IPS DF 6.9 (cell line): ENCODE data around the gene HMBS.

ENCODE experiments used
- DNase-seq: peaks from one replicate; pipeline ENCODE4 v3.0.0-alpha.2; 2013; ENCODE audit warnings: low read depth, low spot score
- H3K27ac ChIP-seq: one replicate; pipeline ENCODE4 v1.5.1; 2013; ENCODE audit warnings: low read length, control low read depth
- H3K27me3 ChIP-seq: 2 replicates; pipeline ENCODE4 v1.6.1; 2013; ENCODE audit warnings: mild to moderate bottlenecking, low read length; ENCODE audit not compliant: control insufficient read depth, insufficient read depth
- H3K36me3 ChIP-seq: 2 replicates; pipeline ENCODE4 v1.6.1; 2013; ENCODE audit warnings: low read length; ENCODE audit not compliant: control insufficient read depth, insufficient read depth
- H3K4me1 ChIP-seq: 2 replicates; pipeline ENCODE4 v1.6.1; 2013; ENCODE audit warnings: low read length; ENCODE audit not compliant: control insufficient read depth, insufficient read depth
- H3K4me3 ChIP-seq: 2 replicates; pipeline ENCODE4 v1.5.1; 2013; ENCODE audit warnings: mild to moderate bottlenecking, low read length
- H3K9me3 ChIP-seq: 2 replicates; pipeline ENCODE4 v1.6.1; 2013; ENCODE audit warnings: low read length, inconsistent platforms; ENCODE audit not compliant: control insufficient read depth, insufficient read depth
- WGBS: extraction: QIAGEN DNeasy Blood & Tissue Kit; methylation state at CpG from one replicate; pipeline ENCODE4 v1.1.7; 2013; ENCODE audit warnings: mixed read lengths, missing lambda C conversion rate; ENCODE audit not compliant: insufficient read length, insufficient coverage; 5-methylcytosine and 5-hydroxymethylcytosine counted together

HMBS gene

DNA sequence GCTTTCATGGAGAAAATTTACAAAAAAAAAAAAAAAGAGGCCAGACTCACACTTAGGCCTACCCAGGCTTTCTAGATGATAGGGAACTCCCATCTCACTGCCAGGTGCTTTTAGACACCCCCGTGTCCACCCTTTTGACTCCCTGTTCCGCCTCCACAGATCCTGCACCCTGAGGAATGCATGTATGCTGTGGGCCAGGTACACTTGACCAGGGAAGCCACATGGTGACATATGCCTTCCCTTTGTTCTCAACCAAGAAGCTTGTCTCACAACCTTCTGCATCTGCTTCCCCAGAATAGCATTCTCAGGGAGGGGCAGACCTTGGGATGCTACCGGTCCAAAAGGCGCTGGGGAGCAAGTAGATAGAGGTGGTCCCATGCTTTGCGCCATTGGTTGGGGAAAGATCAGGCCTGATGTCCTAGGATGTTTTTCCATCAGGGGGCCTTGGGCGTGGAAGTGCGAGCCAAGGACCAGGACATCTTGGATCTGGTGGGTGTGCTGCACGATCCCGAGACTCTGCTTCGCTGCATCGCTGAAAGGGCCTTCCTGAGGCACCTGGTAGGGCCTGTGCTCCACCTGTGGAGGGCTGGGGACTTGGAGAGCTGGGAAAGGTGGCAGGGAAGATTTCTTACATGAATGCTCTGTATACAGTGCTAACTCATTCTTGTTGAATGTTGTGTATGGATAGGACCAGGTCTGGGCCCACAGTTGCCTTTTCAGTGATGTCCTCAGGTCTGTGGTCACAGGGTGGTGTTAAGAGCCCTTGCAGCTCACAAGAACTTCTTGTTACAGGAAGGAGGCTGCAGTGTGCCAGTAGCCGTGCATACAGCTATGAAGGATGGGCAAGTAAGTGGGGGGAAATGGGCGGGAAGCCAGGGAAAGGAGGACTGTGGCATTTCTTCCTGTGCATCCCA lies 7.5 kb downstream of the HMBS start:
- Histone ChIP-seq H3K4me3 (no peak overlapping the region; the same call in 1 of the 2 replicates), H3K27ac (no peak overlapping the region), H3K4me1 (peaks cover 2% of the 10 kb centered on the region; the same call in 1 of the 2 replicates), H3K36me3 (peaks cover 20% of the 10 kb centered on the region), H3K9me3 (no peaks in the 10 kb centered on the region), H3K27me3 (no peaks in the 10 kb centered on the region)
- no peak for DNase-seq
- WGBS: no CpG with 5 or more reads among the region's 13 CpGs

DNA sequence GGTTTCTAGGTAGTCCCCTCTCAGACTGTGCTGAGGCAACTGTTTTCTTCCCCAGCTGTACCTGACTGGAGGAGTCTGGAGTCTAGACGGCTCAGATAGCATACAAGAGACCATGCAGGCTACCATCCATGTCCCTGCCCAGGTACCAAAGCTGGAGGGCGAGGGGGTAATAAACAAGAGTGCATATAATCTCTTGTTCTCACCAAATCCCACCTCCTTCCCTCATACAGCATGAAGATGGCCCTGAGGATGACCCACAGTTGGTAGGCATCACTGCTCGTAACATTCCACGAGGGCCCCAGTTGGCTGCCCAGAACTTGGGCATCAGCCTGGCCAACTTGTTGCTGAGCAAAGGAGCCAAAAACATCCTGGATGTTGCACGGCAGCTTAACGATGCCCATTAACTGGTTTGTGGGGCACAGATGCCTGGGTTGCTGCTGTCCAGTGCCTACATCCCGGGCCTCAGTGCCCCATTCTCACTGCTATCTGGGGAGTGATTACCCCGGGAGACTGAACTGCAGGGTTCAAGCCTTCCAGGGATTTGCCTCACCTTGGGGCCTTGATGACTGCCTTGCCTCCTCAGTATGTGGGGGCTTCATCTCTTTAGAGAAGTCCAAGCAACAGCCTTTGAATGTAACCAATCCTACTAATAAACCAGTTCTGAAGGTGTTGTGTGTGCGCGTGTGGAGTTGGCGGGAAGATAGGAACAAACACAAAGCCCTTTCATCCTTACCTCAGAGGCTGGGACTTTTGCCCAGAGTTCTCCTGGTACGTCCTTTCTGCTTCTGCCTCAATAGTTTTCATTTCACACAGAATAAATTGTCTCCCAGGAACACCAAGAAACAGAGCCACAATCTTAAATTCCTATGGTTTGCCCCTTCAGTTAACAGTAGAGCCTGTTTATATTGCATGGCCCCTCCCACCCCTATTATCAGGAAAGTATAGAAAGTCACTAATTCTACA lies 8.5 kb downstream of the HMBS start:
- Histone ChIP-seq H3K4me3 (peak overlapping the region; percentile 86; the same call in 1 of the 2 replicates), H3K27me3 (no peaks in the 10 kb centered on the region), H3K36me3 (peaks cover 24% of the 10 kb centered on the region), H3K4me1 (peaks cover 2% of the 10 kb centered on the region; the same call in 1 of the 2 replicates), H3K27ac (no peak overlapping the region), H3K9me3 (no peaks in the 10 kb centered on the region)
- no CpG with 5 or more reads among the region's 12 CpGs for WGBS
- no peak for DNase-seq

DNA sequence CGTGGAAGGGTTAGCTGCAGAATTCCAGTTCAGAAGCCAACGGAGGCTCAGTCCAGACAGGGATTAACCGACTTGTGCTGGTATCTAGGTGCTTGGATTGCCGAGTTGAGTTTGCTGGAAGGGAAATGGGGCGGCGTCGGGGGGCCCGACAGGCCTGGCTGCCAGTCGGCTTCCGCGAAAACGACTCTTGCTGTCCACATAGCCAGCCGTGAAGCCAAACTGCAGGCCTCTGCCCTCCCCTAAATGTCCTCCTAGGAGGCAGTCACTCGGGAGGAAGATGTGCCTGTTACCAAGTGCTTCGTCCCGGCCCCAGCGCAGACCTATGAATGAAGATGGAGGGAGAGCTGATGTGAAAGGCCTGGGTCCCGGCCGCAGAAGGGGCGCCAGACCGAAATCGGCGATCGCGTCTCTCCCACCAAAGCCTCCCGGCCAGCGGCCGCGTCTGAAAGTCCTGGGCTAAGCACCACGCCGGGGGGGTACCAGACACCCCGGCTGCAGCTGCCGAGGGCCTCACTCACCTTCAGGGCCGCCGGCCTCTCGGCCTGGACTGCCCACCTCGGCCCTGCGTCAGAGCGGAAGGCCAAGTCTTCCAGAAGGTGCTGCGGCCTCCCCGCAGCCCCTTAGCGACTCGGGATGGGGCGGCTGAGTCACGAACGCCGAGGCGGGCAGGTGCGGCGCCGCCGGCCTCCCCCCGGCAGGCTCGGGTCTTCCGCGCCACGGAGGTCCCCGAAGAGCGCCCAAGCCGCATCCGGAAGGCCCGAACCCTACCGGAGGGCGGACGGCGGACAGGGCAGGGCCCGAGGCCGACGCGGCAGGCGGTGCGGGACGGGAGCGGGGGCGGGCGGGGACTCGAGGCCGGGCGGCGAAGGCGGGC lies 9.5 kb downstream of the HMBS start:
- WGBS: no CpG with 5 or more reads among the region's 81 CpGs
- Histone ChIP-seq H3K27me3 (no peaks in the 10 kb centered on the region), H3K4me3 (peak overlapping the region; percentile 86), H3K4me1 (peaks cover 2% of the 10 kb centered on the region; the same call in 1 of the 2 replicates), H3K36me3 (peaks cover 24% of the 10 kb centered on the region), H3K9me3 (no peaks in the 10 kb centered on the region), H3K27ac (no peak overlapping the region)
- DNase-seq: no peak

DNA sequence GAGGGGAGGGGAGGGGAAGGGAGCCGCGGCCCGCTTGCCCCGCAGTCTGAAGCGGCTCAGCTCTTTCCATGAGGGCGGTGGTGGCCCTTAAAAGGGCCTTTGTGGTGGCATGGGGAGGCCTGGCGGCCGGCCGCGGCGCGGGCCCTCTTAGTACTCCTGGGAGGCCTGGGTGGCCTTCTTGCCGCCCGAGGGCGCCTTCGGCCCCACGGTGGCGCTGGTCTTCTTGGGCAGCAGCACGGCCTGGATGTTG lies 10.1 kb downstream of the HMBS start:
- no peak for DNase-seq
- Histone ChIP-seq H3K9me3 (no peaks in the 10 kb centered on the region), H3K27ac (no peak overlapping the region), H3K4me1 (peaks cover 2% of the 10 kb centered on the region; the same call in 1 of the 2 replicates), H3K4me3 (peak overlapping the region; percentile 86), H3K36me3 (peaks cover 24% of the 10 kb centered on the region), H3K27me3 (no peaks in the 10 kb centered on the region)
- no CpG with 5 or more reads among the region's 19 CpGs for WGBS

DNA sequence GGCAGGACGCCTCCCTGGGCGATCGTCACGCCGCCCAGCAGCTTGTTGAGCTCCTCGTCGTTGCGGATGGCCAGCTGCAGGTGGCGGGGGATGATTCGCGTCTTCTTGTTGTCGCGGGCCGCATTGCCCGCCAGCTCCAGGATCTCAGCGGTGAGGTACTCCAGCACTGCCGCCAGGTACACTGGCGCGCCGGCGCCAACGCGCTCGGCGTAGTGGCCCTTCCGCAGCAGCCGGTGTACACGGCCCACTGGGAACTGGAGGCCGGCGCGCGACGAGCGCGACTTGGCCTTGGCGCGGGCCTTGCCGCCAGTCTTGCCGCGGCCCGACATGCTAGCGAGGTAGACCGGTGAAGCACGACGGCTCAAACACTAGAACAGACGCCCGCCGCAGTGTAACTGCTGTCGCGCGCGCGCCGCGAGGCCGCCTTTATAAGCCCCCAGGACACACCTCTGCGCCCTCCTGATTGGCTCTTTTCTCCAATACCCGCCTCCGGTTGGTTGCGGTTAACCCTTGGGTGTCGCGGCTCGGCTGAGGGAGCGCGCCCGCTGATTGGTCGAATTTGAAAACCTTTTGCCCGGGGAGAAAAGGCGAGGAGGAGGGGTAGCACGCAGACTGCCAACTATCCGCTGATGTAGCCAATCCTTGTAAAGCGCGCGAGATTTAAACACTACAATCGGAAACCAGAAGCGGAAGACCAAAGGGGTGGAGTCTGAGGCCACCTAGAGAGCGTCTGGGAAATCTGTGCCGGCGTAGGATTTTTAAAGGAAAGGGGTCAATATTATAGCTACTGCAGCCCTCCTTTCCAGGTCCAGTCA lies 10.6 kb downstream of the HMBS start:
- H3K27me3 ChIP-seq: no peaks in the 10 kb centered on the region
- peaks cover 24% of the 10 kb centered on the region for H3K36me3 ChIP-seq
- no CpG with 5 or more reads among the region's 79 CpGs for WGBS
- no peaks in the 10 kb centered on the region for H3K9me3 ChIP-seq
- H3K27ac ChIP-seq: no peak overlapping the region
- peaks cover 2% of the 10 kb centered on the region; the same call in 1 of the 2 replicates for H3K4me1 ChIP-seq
- peak; percentile 99 for DNase-seq
- H3K4me3 ChIP-seq: peak overlapping the region; percentile 86

DNA sequence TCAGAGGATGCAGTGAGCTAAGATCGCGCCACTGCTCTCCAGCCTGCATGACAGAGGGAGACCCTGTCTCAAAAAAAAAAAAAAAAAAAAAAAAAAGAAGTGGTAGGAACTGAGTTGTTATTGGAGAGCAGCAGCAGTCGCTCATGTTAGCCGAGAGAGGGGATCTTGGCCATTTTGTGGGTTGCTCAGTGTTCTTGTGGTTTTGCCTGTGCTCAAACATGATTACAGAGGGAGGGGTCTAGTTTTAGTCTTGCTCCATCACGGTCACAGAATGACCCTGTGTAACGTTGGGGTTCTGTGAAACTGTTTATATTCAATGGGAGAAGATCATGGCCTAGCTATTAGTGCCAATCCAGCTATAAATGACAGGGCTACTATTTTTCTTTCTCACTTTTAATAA lies 15.0 kb downstream of the HMBS start:
- Histone ChIP-seq H3K36me3 (peaks cover 9% of the 10 kb centered on the region; the same call in 1 of the 2 replicates), H3K27ac (no peak overlapping the region), H3K9me3 (no peaks in the 10 kb centered on the region), H3K4me3 (no peak overlapping the region), H3K4me1 (peaks cover 3% of the 10 kb centered on the region; the same call in 1 of the 2 replicates), H3K27me3 (no peaks in the 10 kb centered on the region)
- no peak for DNase-seq
- WGBS: no CpG with 5 or more reads among the region's 6 CpGs

DNA sequence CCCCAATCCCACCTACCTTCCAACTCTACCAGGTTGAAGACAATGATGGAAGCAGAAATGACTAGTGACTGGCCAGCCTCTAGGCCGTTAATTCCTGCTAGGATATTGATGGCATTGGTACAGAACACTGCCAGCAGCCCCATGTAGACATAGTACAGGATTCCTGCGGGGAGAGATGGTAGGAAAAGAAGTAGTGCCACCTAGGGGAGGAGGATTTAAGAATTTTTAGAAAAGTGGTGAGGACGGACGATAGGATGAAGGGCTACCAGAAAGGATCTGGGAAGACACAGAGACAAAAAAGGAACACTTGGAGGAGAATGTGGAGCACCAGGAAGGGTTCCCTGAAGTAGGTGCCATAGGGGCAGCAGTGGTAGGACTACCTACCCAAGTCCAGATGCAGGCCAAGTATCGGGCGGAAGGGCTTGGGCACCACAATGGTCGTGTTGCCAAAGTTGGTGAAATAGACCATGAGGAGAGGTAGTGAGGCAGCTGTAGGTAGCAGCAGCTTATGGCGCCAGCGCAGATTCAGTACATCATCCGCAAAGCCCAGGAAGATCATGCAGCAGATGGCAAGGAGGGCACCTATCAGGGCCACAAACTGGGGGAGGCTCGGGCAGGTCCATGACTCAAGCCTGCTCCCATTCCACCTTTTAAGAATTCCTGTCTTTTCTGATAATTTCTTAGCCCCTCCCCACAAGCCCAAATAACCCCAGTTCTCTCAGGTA lies 15.7 kb downstream of the HMBS start:
- no peak for DNase-seq
- H3K27ac ChIP-seq: no peak overlapping the region
- no CpG with 5 or more reads among the region's 11 CpGs for WGBS
- peak overlapping the region; percentile 53; the same call in 1 of the 2 replicates for H3K4me3 ChIP-seq
- peaks cover 3% of the 10 kb centered on the region; the same call in 1 of the 2 replicates for H3K4me1 ChIP-seq
- no peaks in the 10 kb centered on the region for H3K9me3 ChIP-seq
- H3K27me3 ChIP-seq: no peaks in the 10 kb centered on the region
- H3K36me3 ChIP-seq: peaks cover 9% of the 10 kb centered on the region; the same call in 1 of the 2 replicates

DNA sequence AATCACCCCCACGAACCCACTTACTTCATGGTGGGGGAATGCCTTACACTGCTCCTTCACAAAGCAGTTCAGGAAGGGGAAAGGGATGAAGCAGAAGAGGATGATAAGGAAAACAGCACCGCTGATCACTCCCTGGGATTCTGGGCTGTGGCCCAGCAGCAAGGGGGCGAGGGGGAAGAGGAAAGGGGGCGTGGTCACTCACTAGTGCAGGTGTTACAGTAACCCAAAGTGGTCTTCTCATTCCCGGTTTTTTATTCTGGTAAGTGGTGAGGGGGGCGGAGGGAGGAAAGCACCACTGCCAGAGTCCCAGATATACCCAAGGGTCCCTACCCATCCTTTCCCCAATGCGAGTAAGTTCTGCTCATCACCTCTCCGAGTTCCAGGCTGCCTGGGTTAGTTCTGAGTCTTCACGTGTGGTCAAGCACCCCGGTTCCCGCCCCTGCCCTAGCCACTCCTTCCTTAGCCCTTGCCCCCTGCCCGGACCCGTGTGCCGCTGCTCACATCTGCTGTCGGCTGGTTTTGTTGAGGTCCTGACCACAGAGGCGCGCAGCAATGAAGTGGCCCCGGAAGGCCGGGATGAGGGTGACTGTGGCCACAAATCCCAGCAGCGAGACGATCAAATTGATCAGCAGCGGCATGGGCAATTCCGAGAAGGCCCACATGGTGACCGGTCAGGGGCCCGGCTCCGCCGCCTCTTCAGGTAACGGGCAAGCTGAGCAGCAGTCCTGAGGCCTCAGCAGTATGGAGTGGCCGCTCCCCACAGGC lies 16.5 kb downstream of the HMBS start:
- DNase-seq: no peak
- no peaks in the 10 kb centered on the region for H3K27me3 ChIP-seq
- peaks cover 9% of the 10 kb centered on the region; the same call in 1 of the 2 replicates for H3K36me3 ChIP-seq
- H3K9me3 ChIP-seq: no peaks in the 10 kb centered on the region
- peaks cover 3% of the 10 kb centered on the region; the same call in 1 of the 2 replicates for H3K4me1 ChIP-seq
- no CpG with 5 or more reads among the region's 29 CpGs for WGBS
- H3K27ac ChIP-seq: no peak overlapping the region
- peak overlapping the region; percentile 53 for H3K4me3 ChIP-seq
